Measurements from ENCODE around the gene PCNX1.

PCNX1 gene

DNA sequence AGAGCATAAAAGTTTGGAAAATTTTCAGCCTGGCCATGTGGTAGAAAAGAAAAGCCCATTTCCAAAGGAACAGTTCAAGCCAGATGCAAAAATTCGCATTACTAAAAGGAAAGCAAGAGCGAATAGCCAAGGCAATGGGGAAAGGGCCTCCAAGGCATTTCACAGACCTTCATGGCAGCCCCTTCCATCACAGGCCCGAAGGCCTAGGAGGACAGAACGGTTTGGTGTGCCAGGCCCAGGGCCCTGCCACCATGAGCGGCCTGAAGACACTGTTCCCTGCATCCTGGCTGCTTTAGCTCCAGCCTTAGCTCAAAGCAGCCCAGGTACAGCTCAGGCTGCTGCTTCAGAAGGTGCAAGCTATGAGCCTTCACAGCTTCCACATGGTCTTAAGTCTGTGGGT lies 243.5 kb downstream of the PCNX1 start:
- DNase-seq (ENCODE audit: low read depth): no peak

GRCh38 chr14:71155743-71156142 lies 248.5 kb downstream of the PCNX1 start:
- no peak for DNase-seq (ENCODE audit: low read depth)

GRCh38 chr14:71163050-71163841 lies 256.0 kb downstream of the PCNX1 start:
- DNase-seq (ENCODE audit: low read depth): no peak

DNA sequence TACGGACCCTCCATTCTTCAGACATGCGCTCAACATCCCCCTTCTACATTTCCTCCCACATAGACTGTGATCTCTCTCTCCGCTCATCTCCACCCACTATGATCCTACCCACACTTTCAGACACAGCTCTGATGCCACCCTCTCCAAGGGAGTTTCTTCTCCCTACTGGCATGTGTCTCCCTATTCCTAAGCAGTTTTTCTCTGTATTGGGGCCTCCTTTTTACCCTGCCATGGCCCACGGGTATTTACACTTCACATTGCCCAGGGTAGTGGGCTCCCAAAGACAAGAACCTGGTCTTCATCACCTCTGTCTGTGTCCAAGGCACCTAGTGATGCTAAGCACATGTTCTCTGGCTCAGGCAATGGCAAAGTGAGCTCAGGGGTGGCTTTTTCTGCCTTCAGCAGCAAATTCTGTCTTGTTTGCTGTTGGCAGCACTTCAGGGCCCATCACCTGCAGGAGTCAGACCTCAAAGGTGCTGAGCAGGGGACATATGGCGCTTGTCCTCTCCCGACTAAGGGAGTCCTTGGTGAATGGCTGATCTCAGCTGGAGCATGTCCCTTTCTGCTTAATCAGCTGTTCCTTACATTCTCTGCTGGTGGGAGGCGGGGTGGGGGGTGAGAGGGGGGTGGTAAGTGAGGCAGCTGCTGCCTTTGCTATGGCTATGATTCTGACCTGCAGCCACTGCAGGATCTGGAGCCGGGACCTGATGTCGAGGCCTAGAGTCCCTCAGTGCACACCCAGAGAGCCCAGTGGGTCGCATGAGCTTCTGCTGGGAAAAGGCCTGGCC lies 256.8 kb downstream of the PCNX1 start:
- no peak for DNase-seq (ENCODE audit: low read depth)
